ENCODE data around the gene GPR15LG.

The GPR15LG gene

GRCh38 chr10:84175436-84175835, 1.8 kb downstream of the GPR15LG start:
- Histone ChIP-seq H3K4me1 (ENCODE audit: low read depth, poor library complexity, severe bottlenecking) (no peaks in the 10 kb centered on the region), H4K20me1 (ENCODE audit: insufficient read depth) (no peaks in the 10 kb centered on the region), H3K27ac (no peak overlapping the region), H3K4me2 (no peak overlapping the region), H3K79me2 (ENCODE audit: insufficient read depth, low read depth) (no peaks in the 10 kb centered on the region), H3K27me3 (ENCODE audit: insufficient read depth, low read depth) (no peaks in the 10 kb centered on the region), H2AFZ (ENCODE audit: low read depth) (no peak overlapping the region), H3K4me3 (IDR thresholded peaks at IDR 0.05; ENCODE audit: insufficient read depth, low read depth, low read length) (no peak overlapping the region), H3K36me3 (ENCODE audit: insufficient read depth) (no peaks in the 10 kb centered on the region), H3K9ac (no peak overlapping the region)
- no peak for TF ChIP-seq CTCF (conservative IDR thresholded peaks at IDR 0.05; ENCODE audit: low read depth, low read length)

- Histone ChIP-seq H3K27me3 (ENCODE audit: insufficient read depth, low read depth) (no peaks in the 10 kb centered on the region), H2AFZ (ENCODE audit: low read depth) (no peak overlapping the region), H3K79me2 (ENCODE audit: insufficient read depth, low read depth) (no peaks in the 10 kb centered on the region), H3K9ac (no peak overlapping the region), H3K27ac (no peak overlapping the region), H3K36me3 (ENCODE audit: insufficient read depth) (no peaks in the 10 kb centered on the region), H3K4me3 (IDR thresholded peaks at IDR 0.05; ENCODE audit: insufficient read depth, low read depth, low read length) (no peak overlapping the region), H3K4me1 (ENCODE audit: low read depth, poor library complexity, severe bottlenecking) (no peaks in the 10 kb centered on the region), H3K4me2 (no peak overlapping the region), H4K20me1 (ENCODE audit: insufficient read depth) (no peaks in the 10 kb centered on the region)
- no peak for TF ChIP-seq CTCF (conservative IDR thresholded peaks at IDR 0.05; ENCODE audit: low read depth, low read length)
Measured at GRCh38 chr10:84176351-84176750, 2.8 kb downstream of the GPR15LG start.

GRCh38 chr10:84176836-84177474, 3.4 kb downstream of the GPR15LG start:
- Histone ChIP-seq H3K4me1 (ENCODE audit: low read depth, poor library complexity, severe bottlenecking) (no peaks in the 10 kb centered on the region), H4K20me1 (ENCODE audit: insufficient read depth) (no peaks in the 10 kb centered on the region), H2AFZ (ENCODE audit: low read depth) (no peak overlapping the region), H3K4me3 (IDR thresholded peaks at IDR 0.05; ENCODE audit: insufficient read depth, low read depth, low read length) (no peak overlapping the region), H3K36me3 (ENCODE audit: insufficient read depth) (no peaks in the 10 kb centered on the region), H3K4me2 (no peak overlapping the region), H3K79me2 (ENCODE audit: insufficient read depth, low read depth) (no peaks in the 10 kb centered on the region), H3K27ac (no peak overlapping the region), H3K9ac (no peak overlapping the region), H3K27me3 (ENCODE audit: insufficient read depth, low read depth) (no peaks in the 10 kb centered on the region)
- TF ChIP-seq CTCF (conservative IDR thresholded peaks at IDR 0.05; ENCODE audit: low read depth, low read length), result no peak

GRCh38 chr10:84177541-84178141, 4.0 kb downstream of the GPR15LG start:
- Histone ChIP-seq H2AFZ (ENCODE audit: low read depth) (no peak overlapping the region), H3K27me3 (ENCODE audit: insufficient read depth, low read depth) (no peaks in the 10 kb centered on the region), H3K79me2 (ENCODE audit: insufficient read depth, low read depth) (no peaks in the 10 kb centered on the region), H3K4me1 (ENCODE audit: low read depth, poor library complexity, severe bottlenecking) (no peaks in the 10 kb centered on the region), H3K4me3 (IDR thresholded peaks at IDR 0.05; ENCODE audit: insufficient read depth, low read depth, low read length) (no peak overlapping the region), H3K27ac (no peak overlapping the region), H3K9ac (no peak overlapping the region), H3K4me2 (no peak overlapping the region), H4K20me1 (ENCODE audit: insufficient read depth) (no peaks in the 10 kb centered on the region), H3K36me3 (ENCODE audit: insufficient read depth) (no peaks in the 10 kb centered on the region)
- TF ChIP-seq CTCF (conservative IDR thresholded peaks at IDR 0.05; ENCODE audit: low read depth, low read length), result no peak
